B cell (primary cell): ENCODE results near the gene KLF3.

Experiments used
- EZH2 ChIP-seq: IDR thresholded peaks from 2 replicates; pipeline ENCODE4 v1.6.1; 2012; ENCODE audit warnings: borderline replicate concordance, low read depth, mild to moderate bottlenecking, moderate library complexity, low read length; ENCODE audit not compliant: insufficient read depth, poor library complexity, severe bottlenecking
- TF ChIP-seq, protein P1 (sequence below): fragments of 200-600 bp; IDR thresholded peaks from one replicate; pipeline ENCODE4 v1.8.0; 2022; ENCODE audit warnings: antibody characterized with exemption, mild to moderate bottlenecking

- TF ChIP-seq, protein P1, sequence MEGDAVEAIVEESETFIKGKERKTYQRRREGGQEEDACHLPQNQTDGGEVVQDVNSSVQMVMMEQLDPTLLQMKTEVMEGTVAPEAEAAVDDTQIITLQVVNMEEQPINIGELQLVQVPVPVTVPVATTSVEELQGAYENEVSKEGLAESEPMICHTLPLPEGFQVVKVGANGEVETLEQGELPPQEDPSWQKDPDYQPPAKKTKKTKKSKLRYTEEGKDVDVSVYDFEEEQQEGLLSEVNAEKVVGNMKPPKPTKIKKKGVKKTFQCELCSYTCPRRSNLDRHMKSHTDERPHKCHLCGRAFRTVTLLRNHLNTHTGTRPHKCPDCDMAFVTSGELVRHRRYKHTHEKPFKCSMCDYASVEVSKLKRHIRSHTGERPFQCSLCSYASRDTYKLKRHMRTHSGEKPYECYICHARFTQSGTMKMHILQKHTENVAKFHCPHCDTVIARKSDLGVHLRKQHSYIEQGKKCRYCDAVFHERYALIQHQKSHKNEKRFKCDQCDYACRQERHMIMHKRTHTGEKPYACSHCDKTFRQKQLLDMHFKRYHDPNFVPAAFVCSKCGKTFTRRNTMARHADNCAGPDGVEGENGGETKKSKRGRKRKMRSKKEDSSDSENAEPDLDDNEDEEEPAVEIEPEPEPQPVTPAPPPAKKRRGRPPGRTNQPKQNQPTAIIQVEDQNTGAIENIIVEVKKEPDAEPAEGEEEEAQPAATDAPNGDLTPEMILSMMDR, result no peak
- no peak for TF ChIP-seq EZH2
Observed at GRCh38 chr4:38734446-38734845, 70.4 kb downstream of the KLF3 start.
